Measurements from ENCODE around the gene HENMT1.
"Not testable (repeated sequence)": the region's sequence is repeated elsewhere in the genome, so short reads cannot be mapped to it uniquely, and the experiment has no call there.

The HENMT1 gene

GRCh38 chr1:108663074-108663473 lies 2.2 kb upstream of the HENMT1 start:
- no peak overlapping the region for H3K27ac Mint-ChIP-seq
- H3K27me3 Mint-ChIP-seq (ENCODE audit: low read depth) = no peaks in the 10 kb centered on the region
- no peaks in the 10 kb centered on the region for H3K36me3 Mint-ChIP-seq (ENCODE audit: low read depth)
- H3K4me3 Mint-ChIP-seq = peak overlapping the region; percentile 46
- no peaks in the 10 kb centered on the region for H3K9me3 Mint-ChIP-seq
- peaks cover 19% of the 10 kb centered on the region for H3K4me1 Mint-ChIP-seq (ENCODE audit: low read depth)

GRCh38 chr1:108657356-108658080 lies 3.4 kb downstream of the HENMT1 start:
- Mint-ChIP-seq H3K4me1 (ENCODE audit: low read depth) (peaks cover 27% of the 10 kb centered on the region), H3K27ac (no peak overlapping the region), H3K27me3 (ENCODE audit: low read depth) (no peaks in the 10 kb centered on the region), H3K9me3 (peaks cover 3% of the 10 kb centered on the region), H3K36me3 (ENCODE audit: low read depth) (peaks cover 23% of the 10 kb centered on the region), H3K4me3 (no peak overlapping the region)

GRCh38 chr1:108653431-108654105 lies 7.3 kb downstream of the HENMT1 start:
- peaks cover 14% of the 10 kb centered on the region for H3K4me1 Mint-ChIP-seq (ENCODE audit: low read depth)
- H3K27ac Mint-ChIP-seq = peak overlapping the region; percentile 33
- H3K9me3 Mint-ChIP-seq = peaks cover 3% of the 10 kb centered on the region
- no peak overlapping the region for H3K4me3 Mint-ChIP-seq
- H3K27me3 Mint-ChIP-seq (ENCODE audit: low read depth) = no peaks in the 10 kb centered on the region
- H3K36me3 Mint-ChIP-seq (ENCODE audit: low read depth) = peaks cover 50% of the 10 kb centered on the region

- H3K4me3 Mint-ChIP-seq = peak overlapping the region; percentile 77
- H3K36me3 Mint-ChIP-seq (ENCODE audit: low read depth) = peaks cover 39% of the 10 kb centered on the region
Measured at GRCh38 chr1:108646648-108647269, 14.1 kb downstream of the HENMT1 start.

GRCh38 chr1:108646265-108646647 lies 14.6 kb downstream of the HENMT1 start:
- peak overlapping the region; percentile 97 for H3K27ac Mint-ChIP-seq
- peaks cover 6% of the 10 kb centered on the region for H3K9me3 Mint-ChIP-seq
- H3K27me3 Mint-ChIP-seq (ENCODE audit: low read depth) = no peaks in the 10 kb centered on the region
- peaks cover 36% of the 10 kb centered on the region for H3K36me3 Mint-ChIP-seq (ENCODE audit: low read depth)
- H3K4me3 Mint-ChIP-seq = peak overlapping the region; percentile 77
- H3K4me1 Mint-ChIP-seq (ENCODE audit: low read depth) = peaks cover 49% of the 10 kb centered on the region

More at GRCh38 chr1:108646648-108647269, 14.1 kb downstream of the HENMT1 start:
- Mint-ChIP-seq H3K9me3 (peaks cover 6% of the 10 kb centered on the region), H3K27me3 (ENCODE audit: low read depth) (no peaks in the 10 kb centered on the region), H3K27ac (peak overlapping the region; percentile 97), H3K4me1 (ENCODE audit: low read depth) (peaks cover 46% of the 10 kb centered on the region)

GRCh38 chr1:108645564-108646184 lies 15.2 kb downstream of the HENMT1 start:
- Mint-ChIP-seq H3K9me3 (peaks cover 6% of the 10 kb centered on the region), H3K36me3 (ENCODE audit: low read depth) (peaks cover 33% of the 10 kb centered on the region), H3K4me1 (ENCODE audit: low read depth) (peaks cover 49% of the 10 kb centered on the region), H3K27me3 (ENCODE audit: low read depth) (no peaks in the 10 kb centered on the region), H3K4me3 (peak overlapping the region; percentile 76), H3K27ac (peak overlapping the region; percentile 97)

GRCh38 chr1:108644984-108645383 lies 15.9 kb downstream of the HENMT1 start:
- Mint-ChIP-seq H3K4me1 (ENCODE audit: low read depth) (peaks cover 55% of the 10 kb centered on the region), H3K36me3 (ENCODE audit: low read depth) (peaks cover 31% of the 10 kb centered on the region), H3K9me3 (peaks cover 11% of the 10 kb centered on the region), H3K27ac (peak overlapping the region; percentile 97), H3K27me3 (ENCODE audit: low read depth) (no peaks in the 10 kb centered on the region), H3K4me3 (peak overlapping the region; percentile 76)

- Mint-ChIP-seq H3K27me3 (ENCODE audit: low read depth) (no peaks in the 10 kb centered on the region), H3K27ac (peak overlapping the region; percentile 69), H3K9me3 (peaks cover 12% of the 10 kb centered on the region), H3K4me3 (no peak overlapping the region), H3K4me1 (ENCODE audit: low read depth) (peaks cover 61% of the 10 kb centered on the region), H3K36me3 (ENCODE audit: low read depth) (peaks cover 24% of the 10 kb centered on the region)
Measured at GRCh38 chr1:108643492-108644335, 17.2 kb downstream of the HENMT1 start.

GRCh38 chr1:108640863-108641262 lies 20.0 kb downstream of the HENMT1 start:
- H3K27ac Mint-ChIP-seq; H3K27me3 Mint-ChIP-seq (ENCODE audit: low read depth): not testable (repeated sequence)
- peaks cover 45% of the 10 kb centered on the region for H3K4me1 Mint-ChIP-seq (ENCODE audit: low read depth)

GRCh38 chr1:108639899-108640560 lies 20.9 kb downstream of the HENMT1 start:
- H3K4me1 Mint-ChIP-seq (ENCODE audit: low read depth) = peaks cover 36% of the 10 kb centered on the region
- H3K27me3 Mint-ChIP-seq (ENCODE audit: low read depth) = no peaks in the 10 kb centered on the region
- H3K36me3 Mint-ChIP-seq (ENCODE audit: low read depth) = peaks cover 10% of the 10 kb centered on the region
- H3K27ac Mint-ChIP-seq = peak overlapping the region; percentile 47
- H3K9me3 Mint-ChIP-seq = peaks cover 6% of the 10 kb centered on the region
- H3K4me3 Mint-ChIP-seq = no peak overlapping the region

More at GRCh38 chr1:108640863-108641262, 20.0 kb downstream of the HENMT1 start:
- H3K4me3 Mint-ChIP-seq, H3K9me3 Mint-ChIP-seq: not testable (repeated sequence)
- H3K36me3 Mint-ChIP-seq (ENCODE audit: low read depth) = peaks cover 11% of the 10 kb centered on the region

GRCh38 chr1:108636876-108637275 lies 24.0 kb downstream of the HENMT1 start:
- no peak overlapping the region for H3K27ac Mint-ChIP-seq
- peaks cover 6% of the 10 kb centered on the region for H3K9me3 Mint-ChIP-seq
- H3K36me3 Mint-ChIP-seq (ENCODE audit: low read depth) = peaks cover 14% of the 10 kb centered on the region
- peaks cover 15% of the 10 kb centered on the region for H3K4me1 Mint-ChIP-seq (ENCODE audit: low read depth)
- H3K27me3 Mint-ChIP-seq (ENCODE audit: low read depth) = no peaks in the 10 kb centered on the region
- no peak overlapping the region for H3K4me3 Mint-ChIP-seq

- Mint-ChIP-seq H3K27me3 (ENCODE audit: low read depth) (no peaks in the 10 kb centered on the region), H3K27ac (no peak overlapping the region), H3K36me3 (ENCODE audit: low read depth) (peaks cover 9% of the 10 kb centered on the region)
Measured at GRCh38 chr1:108634521-108634920, 26.4 kb downstream of the HENMT1 start.

GRCh38 chr1:108628665-108629064 lies 32.2 kb downstream of the HENMT1 start:
- Mint-ChIP-seq H3K4me1 (ENCODE audit: low read depth) (peaks cover 3% of the 10 kb centered on the region), H3K36me3 (ENCODE audit: low read depth) (peaks cover 9% of the 10 kb centered on the region), H3K27me3 (ENCODE audit: low read depth) (no peaks in the 10 kb centered on the region), H3K9me3 (no peaks in the 10 kb centered on the region), H3K4me3 (no peak overlapping the region), H3K27ac (no peak overlapping the region)

More at GRCh38 chr1:108634521-108634920, 26.4 kb downstream of the HENMT1 start:
- Mint-ChIP-seq H3K4me1 (ENCODE audit: low read depth) (peaks cover 1% of the 10 kb centered on the region), H3K4me3 (no peak overlapping the region), H3K9me3 (no peaks in the 10 kb centered on the region)
